SH-SY5Y (cell line): ENCODE data around the gene TTLL8.

ENCODE experiments used
- GATA2 ChIP-seq: IDR thresholded peaks from 2 replicates; pipeline ENCODE4 v1.6.1; 2011; ENCODE audit warnings: mild to moderate bottlenecking, low read depth, low read length
- GATA3 ChIP-seq: IDR thresholded peaks from 2 replicates; pipeline ENCODE4 v1.6.1; 2011; ENCODE audit warnings: low read depth, mild to moderate bottlenecking, low read length, moderate library complexity

GRCh38 chr22:50025993-50026392 lies 32.1 kb downstream of the TTLL8 start:
- TF ChIP-seq GATA2 (no peak), GATA3 (no peak)
